ENCODE measurements around the gene SLC27A2. TPM values are rescaled to one million over a fixed set of nuclear protein-coding genes. Genes with fewer than 3 reads are reported as not detected.

The SLC27A2 gene
- total and polyA plus RNA-seq, 2 experiments from 2014 or later: 2.8 to 9.4 TPM

DNA sequence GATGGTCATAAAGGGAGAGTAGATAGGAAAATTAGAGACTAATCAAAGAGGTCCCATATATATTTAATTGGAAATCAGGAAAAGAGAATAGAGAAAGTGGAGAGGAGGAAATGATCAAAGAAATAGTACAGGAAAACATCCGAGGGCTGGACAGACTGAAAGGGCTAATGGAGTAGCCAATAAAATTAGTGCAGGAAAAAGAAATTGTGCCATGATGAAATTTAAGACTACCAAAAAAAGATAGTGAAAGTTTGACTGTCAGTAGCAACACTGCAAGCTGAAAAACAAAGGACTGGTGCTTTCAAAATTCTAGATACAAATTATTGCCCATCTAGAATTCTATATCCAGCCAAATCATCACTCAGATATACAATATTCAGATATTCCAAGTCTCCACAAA lies 36.3 kb downstream of the SLC27A2 start:
- no peak overlapping the region for H2AFZ ChIP-seq
- no peaks in the 10 kb centered on the region for H3K4me1 ChIP-seq (ENCODE audit: insufficient read depth)
- Mint-ChIP-seq H3K27me3 (ENCODE audit: insufficient read depth, low read depth, poor library complexity) (peaks cover 3% of the 10 kb centered on the region), H3K4me3 (no peak overlapping the region), H3K9me3 (peaks cover 2% of the 10 kb centered on the region; the same call in 2 of the 3 replicates), H3K36me3 (ENCODE audit: low read depth) (no peaks in the 10 kb centered on the region; the same call in 2 of the 3 replicates), H3K27ac (no peak overlapping the region), H3K4me1 (no peaks in the 10 kb centered on the region)
- H3K27me3 ChIP-seq (ENCODE audit: insufficient read depth): no peaks in the 10 kb centered on the region
- H3F3A ChIP-seq (replicated peaks; ENCODE audit: low read depth): no peaks in the 10 kb centered on the region
- DNase-seq (ENCODE audit: low spot score) (no peak), ATAC-seq (no peak)
- H3K79me2 ChIP-seq (replicated peaks; ENCODE audit: insufficient read depth): no peaks in the 10 kb centered on the region
- H3K4me3 ChIP-seq: no peak overlapping the region
- no peaks in the 10 kb centered on the region for H4K20me1 ChIP-seq (replicated peaks; ENCODE audit: insufficient read depth)
- TF ChIP-seq EZH2 (IDR thresholded peaks at IDR 0.05; ENCODE audit: low read depth, unreplicated experiment) (no peak), ZNF114 (CRISPR knock-in tag; IDR thresholded peaks at IDR 0.05) (no peak), EZH2phosphoT487 (IDR thresholded peaks at IDR 0.05; ENCODE audit: unreplicated experiment) (no peak), NANOG (IDR thresholded peaks at IDR 0.05; ENCODE audit: borderline replicate concordance) (no peak), STAT1 (IDR thresholded peaks at IDR 0.05; ENCODE audit: unreplicated experiment) (no peak), CREB1 (CRISPR knock-in tag; IDR thresholded peaks at IDR 0.05; ENCODE audit: low read depth) (no peak), ZNF331 (CRISPR knock-in tag; IDR thresholded peaks at IDR 0.05; ENCODE audit: low read depth) (no peak), POLR2AphosphoS5 (IDR thresholded peaks at IDR 0.05; ENCODE audit: low read depth) (no peak), JUNB (IDR thresholded peaks at IDR 0.05; ENCODE audit: unreplicated experiment) (no peak)
- TF ChIP-seq, protein P1, sequence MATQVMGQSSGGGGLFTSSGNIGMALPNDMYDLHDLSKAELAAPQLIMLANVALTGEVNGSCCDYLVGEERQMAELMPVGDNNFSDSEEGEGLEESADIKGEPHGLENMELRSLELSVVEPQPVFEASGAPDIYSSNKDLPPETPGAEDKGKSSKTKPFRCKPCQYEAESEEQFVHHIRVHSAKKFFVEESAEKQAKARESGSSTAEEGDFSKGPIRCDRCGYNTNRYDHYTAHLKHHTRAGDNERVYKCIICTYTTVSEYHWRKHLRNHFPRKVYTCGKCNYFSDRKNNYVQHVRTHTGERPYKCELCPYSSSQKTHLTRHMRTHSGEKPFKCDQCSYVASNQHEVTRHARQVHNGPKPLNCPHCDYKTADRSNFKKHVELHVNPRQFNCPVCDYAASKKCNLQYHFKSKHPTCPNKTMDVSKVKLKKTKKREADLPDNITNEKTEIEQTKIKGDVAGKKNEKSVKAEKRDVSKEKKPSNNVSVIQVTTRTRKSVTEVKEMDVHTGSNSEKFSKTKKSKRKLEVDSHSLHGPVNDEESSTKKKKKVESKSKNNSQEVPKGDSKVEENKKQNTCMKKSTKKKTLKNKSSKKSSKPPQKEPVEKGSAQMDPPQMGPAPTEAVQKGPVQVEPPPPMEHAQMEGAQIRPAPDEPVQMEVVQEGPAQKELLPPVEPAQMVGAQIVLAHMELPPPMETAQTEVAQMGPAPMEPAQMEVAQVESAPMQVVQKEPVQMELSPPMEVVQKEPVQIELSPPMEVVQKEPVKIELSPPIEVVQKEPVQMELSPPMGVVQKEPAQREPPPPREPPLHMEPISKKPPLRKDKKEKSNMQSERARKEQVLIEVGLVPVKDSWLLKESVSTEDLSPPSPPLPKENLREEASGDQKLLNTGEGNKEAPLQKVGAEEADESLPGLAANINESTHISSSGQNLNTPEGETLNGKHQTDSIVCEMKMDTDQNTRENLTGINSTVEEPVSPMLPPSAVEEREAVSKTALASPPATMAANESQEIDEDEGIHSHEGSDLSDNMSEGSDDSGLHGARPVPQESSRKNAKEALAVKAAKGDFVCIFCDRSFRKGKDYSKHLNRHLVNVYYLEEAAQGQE (IDR thresholded peaks at IDR 0.05; ENCODE audit: unreplicated experiment): no peak
- TF ChIP-seq, protein P2, sequence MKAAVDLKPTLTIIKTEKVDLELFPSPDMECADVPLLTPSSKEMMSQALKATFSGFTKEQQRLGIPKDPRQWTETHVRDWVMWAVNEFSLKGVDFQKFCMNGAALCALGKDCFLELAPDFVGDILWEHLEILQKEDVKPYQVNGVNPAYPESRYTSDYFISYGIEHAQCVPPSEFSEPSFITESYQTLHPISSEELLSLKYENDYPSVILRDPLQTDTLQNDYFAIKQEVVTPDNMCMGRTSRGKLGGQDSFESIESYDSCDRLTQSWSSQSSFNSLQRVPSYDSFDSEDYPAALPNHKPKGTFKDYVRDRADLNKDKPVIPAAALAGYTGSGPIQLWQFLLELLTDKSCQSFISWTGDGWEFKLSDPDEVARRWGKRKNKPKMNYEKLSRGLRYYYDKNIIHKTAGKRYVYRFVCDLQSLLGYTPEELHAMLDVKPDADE (IDR thresholded peaks at IDR 0.05): no peak
- TF ChIP-seq, protein P3, sequence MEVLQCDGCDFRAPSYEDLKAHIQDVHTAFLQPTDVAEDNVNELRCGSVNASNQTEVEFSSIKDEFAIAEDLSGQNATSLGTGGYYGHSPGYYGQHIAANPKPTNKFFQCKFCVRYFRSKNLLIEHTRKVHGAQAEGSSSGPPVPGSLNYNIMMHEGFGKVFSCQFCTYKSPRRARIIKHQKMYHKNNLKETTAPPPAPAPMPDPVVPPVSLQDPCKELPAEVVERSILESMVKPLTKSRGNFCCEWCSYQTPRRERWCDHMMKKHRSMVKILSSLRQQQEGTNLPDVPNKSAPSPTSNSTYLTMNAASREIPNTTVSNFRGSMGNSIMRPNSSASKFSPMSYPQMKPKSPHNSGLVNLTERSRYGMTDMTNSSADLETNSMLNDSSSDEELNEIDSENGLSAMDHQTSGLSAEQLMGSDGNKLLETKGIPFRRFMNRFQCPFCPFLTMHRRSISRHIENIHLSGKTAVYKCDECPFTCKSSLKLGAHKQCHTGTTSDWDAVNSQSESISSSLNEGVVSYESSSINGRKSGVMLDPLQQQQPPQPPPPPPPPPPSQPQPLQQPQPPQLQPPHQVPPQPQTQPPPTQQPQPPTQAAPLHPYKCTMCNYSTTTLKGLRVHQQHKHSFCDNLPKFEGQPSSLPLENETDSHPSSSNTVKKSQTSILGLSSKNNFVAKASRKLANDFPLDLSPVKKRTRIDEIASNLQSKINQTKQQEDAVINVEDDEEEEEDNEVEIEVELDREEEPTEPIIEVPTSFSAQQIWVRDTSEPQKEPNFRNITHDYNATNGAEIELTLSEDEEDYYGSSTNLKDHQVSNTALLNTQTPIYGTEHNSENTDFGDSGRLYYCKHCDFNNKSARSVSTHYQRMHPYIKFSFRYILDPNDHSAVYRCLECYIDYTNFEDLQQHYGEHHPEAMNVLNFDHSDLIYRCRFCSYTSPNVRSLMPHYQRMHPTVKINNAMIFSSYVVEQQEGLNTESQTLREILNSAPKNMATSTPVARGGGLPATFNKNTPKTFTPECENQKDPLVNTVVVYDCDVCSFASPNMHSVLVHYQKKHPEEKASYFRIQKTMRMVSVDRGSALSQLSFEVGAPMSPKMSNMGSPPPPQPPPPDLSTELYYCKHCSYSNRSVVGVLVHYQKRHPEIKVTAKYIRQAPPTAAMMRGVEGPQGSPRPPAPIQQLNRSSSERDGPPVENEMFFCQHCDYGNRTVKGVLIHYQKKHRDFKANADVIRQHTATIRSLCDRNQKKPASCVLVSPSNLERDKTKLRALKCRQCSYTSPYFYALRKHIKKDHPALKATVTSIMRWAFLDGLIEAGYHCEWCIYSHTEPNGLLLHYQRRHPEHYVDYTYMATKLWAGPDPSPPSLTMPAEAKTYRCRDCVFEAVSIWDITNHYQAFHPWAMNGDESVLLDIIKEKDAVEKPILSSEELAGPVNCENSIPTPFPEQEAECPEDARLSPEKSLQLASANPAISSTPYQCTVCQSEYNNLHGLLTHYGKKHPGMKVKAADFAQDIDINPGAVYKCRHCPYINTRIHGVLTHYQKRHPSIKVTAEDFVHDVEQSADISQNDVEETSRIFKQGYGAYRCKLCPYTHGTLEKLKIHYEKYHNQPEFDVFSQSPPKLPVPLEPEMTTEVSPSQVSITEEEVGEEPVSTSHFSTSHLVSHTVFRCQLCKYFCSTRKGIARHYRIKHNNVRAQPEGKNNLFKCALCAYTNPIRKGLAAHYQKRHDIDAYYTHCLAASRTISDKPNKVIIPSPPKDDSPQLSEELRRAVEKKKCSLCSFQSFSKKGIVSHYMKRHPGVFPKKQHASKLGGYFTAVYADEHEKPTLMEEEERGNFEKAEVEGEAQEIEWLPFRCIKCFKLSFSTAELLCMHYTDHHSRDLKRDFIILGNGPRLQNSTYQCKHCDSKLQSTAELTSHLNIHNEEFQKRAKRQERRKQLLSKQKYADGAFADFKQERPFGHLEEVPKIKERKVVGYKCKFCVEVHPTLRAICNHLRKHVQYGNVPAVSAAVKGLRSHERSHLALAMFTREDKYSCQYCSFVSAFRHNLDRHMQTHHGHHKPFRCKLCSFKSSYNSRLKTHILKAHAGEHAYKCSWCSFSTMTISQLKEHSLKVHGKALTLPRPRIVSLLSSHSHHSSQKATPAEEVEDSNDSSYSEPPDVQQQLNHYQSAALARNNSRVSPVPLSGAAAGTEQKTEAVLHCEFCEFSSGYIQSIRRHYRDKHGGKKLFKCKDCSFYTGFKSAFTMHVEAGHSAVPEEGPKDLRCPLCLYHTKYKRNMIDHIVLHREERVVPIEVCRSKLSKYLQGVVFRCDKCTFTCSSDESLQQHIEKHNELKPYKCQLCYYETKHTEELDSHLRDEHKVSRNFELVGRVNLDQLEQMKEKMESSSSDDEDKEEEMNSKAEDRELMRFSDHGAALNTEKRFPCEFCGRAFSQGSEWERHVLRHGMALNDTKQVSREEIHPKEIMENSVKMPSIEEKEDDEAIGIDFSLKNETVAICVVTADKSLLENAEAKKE (CRISPR knock-in tag; IDR thresholded peaks at IDR 0.05): no peak
- TF ChIP-seq, protein P4, sequence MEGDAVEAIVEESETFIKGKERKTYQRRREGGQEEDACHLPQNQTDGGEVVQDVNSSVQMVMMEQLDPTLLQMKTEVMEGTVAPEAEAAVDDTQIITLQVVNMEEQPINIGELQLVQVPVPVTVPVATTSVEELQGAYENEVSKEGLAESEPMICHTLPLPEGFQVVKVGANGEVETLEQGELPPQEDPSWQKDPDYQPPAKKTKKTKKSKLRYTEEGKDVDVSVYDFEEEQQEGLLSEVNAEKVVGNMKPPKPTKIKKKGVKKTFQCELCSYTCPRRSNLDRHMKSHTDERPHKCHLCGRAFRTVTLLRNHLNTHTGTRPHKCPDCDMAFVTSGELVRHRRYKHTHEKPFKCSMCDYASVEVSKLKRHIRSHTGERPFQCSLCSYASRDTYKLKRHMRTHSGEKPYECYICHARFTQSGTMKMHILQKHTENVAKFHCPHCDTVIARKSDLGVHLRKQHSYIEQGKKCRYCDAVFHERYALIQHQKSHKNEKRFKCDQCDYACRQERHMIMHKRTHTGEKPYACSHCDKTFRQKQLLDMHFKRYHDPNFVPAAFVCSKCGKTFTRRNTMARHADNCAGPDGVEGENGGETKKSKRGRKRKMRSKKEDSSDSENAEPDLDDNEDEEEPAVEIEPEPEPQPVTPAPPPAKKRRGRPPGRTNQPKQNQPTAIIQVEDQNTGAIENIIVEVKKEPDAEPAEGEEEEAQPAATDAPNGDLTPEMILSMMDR (conservative IDR thresholded peaks at IDR 0.05; ENCODE audit: low read depth in 2 of 2): no peak
- H3K4me2 ChIP-seq: no peak overlapping the region
- no peak overlapping the region for H3K27ac ChIP-seq (ENCODE audit: low read depth)
- H3K9me2 ChIP-seq (ENCODE audit: insufficient read depth): no peaks in the 10 kb centered on the region
- H3K36me3 ChIP-seq (ENCODE audit: insufficient read depth): no peaks in the 10 kb centered on the region

All from GM23338 (cell line).